Epithelial cell of esophagus (primary cell): ENCODE results near the gene RHCE.
A peak's percentile ranks its signal among the peaks of the same experiment; 100 is the strongest.
"Not testable (repeated sequence)": the region's sequence is repeated elsewhere in the genome, so short reads cannot be mapped to it uniquely, and the experiment has no call there.

Experiments used
- DNase-seq: peaks from one replicate; pipeline ENCODE4 v3.0.0; 2010; ENCODE audit warnings: low read depth
- H3K4me3 ChIP-seq: 2 replicates; pipeline ENCODE4 v1.5.1; 2011; ENCODE audit warnings: mild to moderate bottlenecking, low read length, control low read depth
- CTCF ChIP-seq: IDR thresholded peaks from 2 replicates; pipeline ENCODE4 v1.5.1; 2011; ENCODE audit warnings: low read depth, mild to moderate bottlenecking, low read length, control low read depth, inconsistent platforms; ENCODE audit not compliant: insufficient read depth; ENCODE audit errors: missing control alignments

The RHCE gene

GRCh38 chr1:25460020-25460419 lies 39.4 kb upstream of the RHCE start:
- TF ChIP-seq CTCF: no peak
- H3K4me3 ChIP-seq: no peak overlapping the region
- no peak for DNase-seq

GRCh38 chr1:25458541-25459298 lies 38.1 kb upstream of the RHCE start:
- H3K4me3 ChIP-seq: no peak overlapping the region
- no peak for TF ChIP-seq CTCF
- peak; percentile 22 for DNase-seq

GRCh38 chr1:25456502-25456901 lies 35.9 kb upstream of the RHCE start:
- TF ChIP-seq CTCF: no peak
- no peak for DNase-seq
- no peak overlapping the region for H3K4me3 ChIP-seq

- no peak for DNase-seq
- H3K4me3 ChIP-seq: no peak overlapping the region
- no peak for TF ChIP-seq CTCF
Observed at GRCh38 chr1:25451908-25452307, 31.3 kb upstream of the RHCE start.

GRCh38 chr1:25450891-25451290 lies 30.3 kb upstream of the RHCE start:
- no peak for DNase-seq
- TF ChIP-seq CTCF: no peak

GRCh38 chr1:25447547-25447946 lies 26.9 kb upstream of the RHCE start:
- H3K4me3 ChIP-seq: no peak overlapping the region
- no peak for TF ChIP-seq CTCF
- no peak for DNase-seq

More at GRCh38 chr1:25450891-25451290, 30.3 kb upstream of the RHCE start:
- H3K4me3 ChIP-seq: no peak overlapping the region

- no peak overlapping the region for H3K4me3 ChIP-seq
- no peak for DNase-seq
- no peak for TF ChIP-seq CTCF
Observed at GRCh38 chr1:25445993-25446538, 25.4 kb upstream of the RHCE start.

GRCh38 chr1:25444604-25445003 lies 24.0 kb upstream of the RHCE start:
- not testable (repeated sequence) for DNase-seq, H3K4me3 ChIP-seq
